Loucy (cell line): ENCODE data around the gene OR56A4.
"Not testable (repeated sequence)": the region's sequence is repeated elsewhere in the genome, so short reads cannot be mapped to it uniquely, and the experiment has no call there.

Experiments
- CTCF ChIP-seq: fragments of 200-600 bp; sonication (generic); conservative IDR thresholded peaks from 2 replicates; pipeline ENCODE4 v1.5.1; 2014; ENCODE audit warnings: mild to moderate bottlenecking, antibody characterized with exemption, low read length
- EZH2phosphoT487 ChIP-seq: fragments of 200-600 bp; IDR thresholded peaks from 2 replicates; pipeline ENCODE4 v1.6.1; 2018; ENCODE audit warnings: antibody characterized with exemption, mild to moderate bottlenecking, moderate library complexity, borderline replicate concordance

- not testable (repeated sequence) for TF ChIP-seq CTCF, EZH2phosphoT487
Observed at GRCh38 chr11:5960704-5961320, 45.9 kb downstream of the OR56A4 start.
